SW 1271 (cell line): ENCODE results near the gene SLC16A6.
A peak's percentile ranks its signal among the peaks of the same experiment; 100 is the strongest.
"Not testable (repeated sequence)": the region's sequence is repeated elsewhere in the genome, so short reads cannot be mapped to it uniquely, and the experiment has no call there.

Source experiments
- DNase-seq, 2 experiments: peaks; one replicate each; lab custom pipeline; 2025; lab: John Stamatoyannopoulos, UW

The SLC16A6 gene

DNA sequence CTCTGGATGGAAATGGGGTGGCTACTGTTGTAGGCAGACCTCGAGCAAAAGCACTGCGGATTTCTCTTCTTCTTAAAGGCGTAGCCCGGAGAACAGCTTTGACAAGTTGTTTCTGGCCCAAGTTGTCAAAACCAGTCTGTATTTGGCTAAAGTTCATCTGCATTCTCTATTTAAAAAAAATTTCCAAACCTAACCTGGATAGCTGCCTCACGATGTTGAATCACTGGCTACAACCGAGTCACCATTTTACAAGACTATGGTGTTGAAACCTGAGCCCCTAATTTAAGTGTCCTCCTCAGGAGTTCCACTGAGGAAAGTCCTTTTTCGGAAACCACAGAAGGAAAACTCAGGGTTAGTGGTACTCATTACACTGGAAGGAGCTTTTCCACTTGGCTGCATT lies 1.5 kb downstream of the SLC16A6 start:
- no peak for DNase-seq

DNA sequence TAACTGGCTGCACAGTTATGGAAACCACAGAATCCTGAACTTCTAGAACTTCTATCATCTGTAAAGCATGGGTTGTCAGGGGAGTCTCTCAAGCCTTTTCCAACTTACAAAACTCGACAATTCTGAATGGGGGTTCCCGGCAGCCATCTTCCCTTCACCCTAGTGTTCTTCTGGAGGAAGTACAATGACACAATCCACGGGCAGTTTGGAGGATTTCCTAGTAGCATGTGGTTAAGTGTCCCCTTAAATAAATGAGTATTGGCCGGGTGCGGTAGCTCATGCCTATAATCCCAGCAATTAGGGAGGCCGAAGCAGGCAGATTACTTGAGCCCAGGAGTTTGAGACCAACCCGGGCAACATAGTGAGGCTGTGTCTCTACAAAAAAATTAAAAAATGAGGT lies 2.1 kb downstream of the SLC16A6 start:
- DNase-seq: no peak

GRCh38 chr17:68288375-68288774 lies 2.6 kb downstream of the SLC16A6 start:
- DNase-seq: no peak

GRCh38 chr17:68281965-68282364 lies 9.0 kb downstream of the SLC16A6 start:
- DNase-seq: not testable (repeated sequence)

GRCh38 chr17:68277807-68278206 lies 13.1 kb downstream of the SLC16A6 start:
- DNase-seq: no peak

DNA sequence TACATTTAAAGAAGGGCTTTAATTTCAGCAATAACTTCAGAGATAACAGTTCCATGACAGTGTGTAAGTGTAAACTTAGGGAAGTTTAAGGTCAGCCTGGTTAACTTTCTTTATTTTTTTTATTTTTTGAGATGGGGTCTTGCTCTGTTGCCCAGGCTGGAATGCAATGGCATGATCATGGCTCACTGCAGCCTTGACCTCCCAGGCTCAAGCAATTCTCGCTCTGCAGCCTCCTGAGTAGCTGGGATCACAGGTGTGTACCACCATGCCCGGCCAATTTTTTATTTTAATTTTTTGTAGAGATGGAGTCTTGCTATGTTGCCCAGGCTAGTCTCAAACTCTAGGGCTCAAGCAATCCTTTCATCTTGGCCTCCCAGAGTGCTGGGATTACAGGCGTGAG lies 14.6 kb downstream of the SLC16A6 start:
- DNase-seq: not testable (repeated sequence)

GRCh38 chr17:68273722-68274121 lies 17.2 kb downstream of the SLC16A6 start:
- DNase-seq: no peak

DNA sequence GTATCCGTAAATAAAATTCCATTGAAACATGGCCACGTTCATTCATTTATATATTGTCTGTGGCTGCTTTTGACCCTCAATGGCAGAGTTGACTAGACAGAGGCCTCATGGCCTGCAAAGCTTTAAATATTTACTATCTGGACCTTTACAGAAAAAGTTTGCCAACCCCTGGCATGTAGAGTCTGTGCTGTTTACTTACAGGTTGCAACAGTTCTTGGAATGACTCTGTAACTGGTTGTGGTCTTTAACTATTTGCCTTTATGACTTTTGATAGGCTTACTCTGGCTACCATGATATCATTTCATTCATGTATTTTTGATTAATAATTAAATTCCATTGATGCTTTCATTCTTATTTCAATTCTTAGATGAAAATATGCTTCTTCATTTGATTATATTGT lies 25.1 kb downstream of the SLC16A6 start:
- not testable (repeated sequence) for DNase-seq

DNA sequence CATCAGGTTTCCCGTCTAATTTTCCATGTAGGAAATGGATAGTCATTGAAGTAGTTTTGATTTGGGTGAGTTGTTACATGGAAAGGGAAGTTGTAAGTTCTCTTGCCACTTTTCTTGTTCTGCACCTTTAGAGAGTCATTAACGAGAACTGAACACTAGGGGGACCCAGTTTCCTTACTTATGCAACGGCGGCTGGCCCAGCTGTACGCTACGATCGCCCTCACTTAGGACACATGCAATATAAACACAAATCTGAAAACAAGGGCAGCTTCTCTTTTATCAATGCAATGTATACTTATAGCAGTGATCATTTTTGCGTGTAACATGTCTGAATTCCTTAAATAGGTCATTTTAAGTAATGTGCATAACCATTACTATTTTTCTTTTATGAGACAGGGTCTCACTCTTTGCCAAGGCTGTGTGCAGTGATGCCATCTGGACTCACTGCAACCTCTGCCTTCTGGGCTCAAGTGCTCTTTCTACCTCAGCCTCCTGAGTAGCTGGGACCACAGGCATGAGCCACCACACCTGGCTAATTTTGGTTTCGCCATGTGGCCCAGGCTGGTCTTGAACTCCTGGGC lies 27.7 kb downstream of the SLC16A6 start:
- DNase-seq: peak in 1 of 2 experiments; percentile 30

GRCh38 chr17:68262467-68262866 lies 28.5 kb downstream of the SLC16A6 start:
- DNase-seq: not testable (repeated sequence)

- no peak for DNase-seq
These were observed 30.7 kb downstream of the SLC16A6 start for GRCh38 chr17:68260051-68260762.

- not testable (repeated sequence) for DNase-seq
These were observed 31.3 kb downstream of the SLC16A6 start for GRCh38 chr17:68259648-68259951.

GRCh38 chr17:68258890-68259647 lies 31.9 kb downstream of the SLC16A6 start:
- not testable (repeated sequence) for DNase-seq

DNA sequence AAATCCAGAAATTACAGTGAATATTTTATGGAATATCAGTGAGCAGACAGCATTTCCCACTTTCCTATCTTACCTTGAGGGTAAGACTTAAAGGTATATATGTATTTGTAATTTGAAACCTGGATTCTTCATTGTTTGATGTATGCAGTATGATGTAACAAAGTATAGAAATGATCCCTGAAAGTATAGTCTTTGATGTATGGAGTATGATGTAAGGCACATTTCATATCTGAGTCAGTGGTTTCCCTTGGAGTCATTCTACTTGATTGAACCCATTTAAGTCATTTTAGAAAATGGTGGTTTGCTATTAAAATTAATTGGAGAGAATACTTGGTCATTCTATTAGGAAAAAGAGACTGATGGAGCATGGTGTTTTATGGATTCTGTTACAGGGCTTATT lies 33.0 kb downstream of the SLC16A6 start:
- DNase-seq: no peak

DNA sequence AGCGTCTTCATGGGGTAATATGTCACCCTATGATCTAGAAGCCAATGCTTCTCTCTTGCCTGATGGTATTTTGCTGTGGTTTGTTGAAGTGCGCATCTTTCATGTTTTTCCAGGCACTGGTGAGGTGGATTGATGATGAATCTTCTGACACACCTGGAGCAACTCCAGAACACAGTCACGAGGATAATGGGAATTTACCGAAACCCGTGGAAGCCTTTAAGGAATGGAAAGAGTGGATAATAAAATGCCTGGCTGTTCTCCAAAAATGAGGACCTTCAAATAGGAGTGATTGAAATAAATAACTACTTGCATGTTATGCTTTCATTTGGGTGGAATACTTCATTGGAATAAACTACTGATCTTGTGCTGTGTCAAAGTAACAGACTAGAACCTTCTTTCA lies 34.2 kb downstream of the SLC16A6 start:
- not testable (repeated sequence) for DNase-seq

DNA sequence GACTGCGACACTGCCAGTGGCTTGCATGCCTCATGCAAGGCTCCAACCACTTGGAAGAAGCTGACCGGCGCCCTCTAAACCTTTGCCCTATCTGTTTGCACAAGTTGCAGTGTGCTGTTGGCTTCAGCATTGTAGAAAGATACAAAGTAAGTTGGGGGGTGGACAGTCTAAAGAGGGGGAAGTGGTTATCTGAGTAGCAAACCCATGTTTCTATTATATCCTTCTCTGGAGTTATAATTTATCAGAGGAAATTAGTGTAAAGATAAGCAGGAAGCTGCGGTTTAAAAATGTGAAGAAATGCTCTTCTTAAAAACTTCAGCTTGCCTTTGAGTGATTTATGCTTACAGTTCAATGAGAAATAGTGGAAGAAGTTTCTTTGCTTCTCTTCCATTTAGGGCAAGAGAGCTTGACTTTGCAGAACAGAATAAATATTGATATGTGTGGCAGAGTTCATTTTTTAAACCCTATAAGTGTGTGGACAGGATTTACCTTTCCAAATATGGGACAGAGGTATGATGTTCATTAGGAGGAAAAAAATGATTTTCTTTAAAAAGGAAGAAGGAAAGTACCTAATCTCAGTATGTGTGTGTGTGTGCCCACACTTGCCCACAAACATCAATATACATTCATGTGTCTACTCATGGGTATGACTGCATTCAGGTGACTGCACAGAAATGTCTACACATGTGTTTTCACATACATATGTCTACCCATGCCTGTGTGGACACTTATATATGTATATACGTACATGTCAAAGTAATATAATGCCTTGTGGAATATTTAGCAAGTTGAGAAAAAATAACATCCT lies 35.0 kb downstream of the SLC16A6 start:
- DNase-seq: no peak

GRCh38 chr17:68255151-68255550 lies 35.8 kb downstream of the SLC16A6 start:
- DNase-seq: no peak

DNA sequence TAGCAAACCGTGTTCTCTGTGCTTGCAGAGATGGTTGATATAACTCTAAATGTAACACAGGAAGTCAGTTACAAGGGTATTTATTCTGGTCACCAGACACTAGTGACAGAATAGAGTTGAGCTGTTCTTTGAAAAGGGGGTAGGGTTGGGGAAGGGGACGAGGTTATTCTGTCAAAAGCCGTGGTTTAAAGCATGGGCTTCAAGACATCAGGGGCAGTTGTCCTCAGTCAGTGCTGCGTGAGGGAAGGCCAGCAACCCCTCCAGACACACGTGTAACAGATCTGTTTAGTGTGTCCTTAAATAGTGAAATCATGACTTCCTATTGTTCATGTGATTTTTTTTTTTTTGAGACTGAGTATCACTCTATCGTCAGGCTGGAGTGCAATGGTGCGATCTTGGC lies 37.5 kb downstream of the SLC16A6 start:
- DNase-seq: not testable (repeated sequence)

GRCh38 chr17:68249354-68249765 lies 41.6 kb downstream of the SLC16A6 start:
- no peak for DNase-seq

DNA sequence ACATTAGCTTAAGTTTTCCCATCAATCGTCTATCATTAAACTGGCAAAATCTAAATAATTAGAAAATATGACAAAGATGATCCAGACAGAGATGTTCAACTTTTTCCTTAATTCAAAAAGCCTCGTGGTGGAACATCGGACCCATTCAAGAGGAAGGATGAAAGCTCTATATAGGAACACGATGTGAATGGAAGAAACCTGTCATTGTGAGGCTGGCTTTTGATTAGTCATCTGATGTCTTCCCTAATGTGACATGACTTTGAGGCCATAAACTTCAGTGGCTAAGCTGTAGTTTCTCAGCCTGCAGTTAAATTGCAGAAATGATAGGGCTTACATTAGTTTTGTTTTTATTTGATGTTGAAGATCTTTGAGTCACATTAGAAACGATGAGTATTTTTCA lies 42.0 kb downstream of the SLC16A6 start:
- no peak for DNase-seq

DNA sequence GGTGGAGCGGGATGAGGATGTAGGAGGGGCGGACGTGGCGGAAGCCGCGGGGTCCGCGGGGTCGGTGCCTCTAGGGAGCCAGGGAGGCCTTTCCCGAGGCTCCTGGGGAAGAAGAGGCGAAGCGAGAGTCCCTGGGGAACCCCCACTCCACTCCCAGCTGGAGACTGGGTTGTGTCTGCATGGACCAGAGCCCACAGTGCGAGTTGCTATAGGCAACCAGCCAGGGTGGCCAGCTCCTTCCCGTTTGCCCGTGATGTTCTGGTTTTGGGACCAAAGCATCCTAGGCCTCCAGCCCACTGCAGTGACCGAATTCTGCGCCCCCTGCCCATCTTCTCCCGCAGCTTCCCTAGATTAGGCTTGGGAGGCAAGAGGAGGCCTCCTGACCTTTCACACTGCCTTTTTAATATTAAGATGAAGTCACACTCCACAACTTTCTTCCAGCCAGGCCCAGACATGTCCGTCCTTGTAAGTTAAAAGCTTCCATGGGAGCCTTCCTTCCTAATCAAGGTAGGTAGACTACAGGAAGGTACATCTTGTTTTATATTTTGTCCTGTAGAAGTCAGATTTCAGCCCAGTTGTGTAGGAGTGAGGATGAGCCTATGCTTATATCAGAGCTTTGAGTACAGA lies 42.6 kb downstream of the SLC16A6 start:
- DNase-seq: peak; percentile 19 to 46
